ENCODE results near the gene SLC24A3. TPM values are rescaled to one million over a fixed set of nuclear protein-coding genes. Genes with fewer than 3 reads are reported as not detected.

Gene SLC24A3
- total and polyA plus RNA-seq, 2 of the 13 experiments (the other 11 are each of a cell fraction or from before 2014, with no cell fraction given) = not detected

DNA sequence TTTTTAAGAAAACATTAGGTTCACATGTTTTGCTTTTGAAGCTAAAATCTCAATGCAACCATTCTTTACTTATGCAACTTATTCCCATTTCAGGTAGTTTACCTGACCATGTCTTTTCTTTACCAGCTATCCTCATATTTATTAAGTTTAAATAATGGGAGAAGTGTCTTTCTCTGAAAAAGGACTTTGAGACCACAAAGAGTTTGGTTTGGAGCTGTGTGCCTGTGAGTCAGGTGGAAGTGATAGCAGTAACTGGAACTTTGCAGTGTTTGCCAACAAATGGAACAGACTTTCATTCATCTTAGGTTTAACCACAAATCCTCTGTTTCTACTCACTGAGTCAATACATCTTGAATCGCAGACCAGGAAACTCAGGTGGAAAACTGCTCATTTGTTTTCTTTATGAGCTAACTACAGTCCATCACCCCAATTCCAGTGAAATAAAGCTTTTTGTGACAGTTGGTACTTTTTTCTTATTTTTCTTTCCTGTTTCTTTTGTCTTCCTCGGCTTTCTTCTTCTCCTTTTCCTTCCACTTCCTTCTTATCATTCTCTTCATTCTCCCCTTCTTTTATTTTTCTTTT is 397.3 kb downstream of the SLC24A3 start (continued):
- no peak for TF ChIP-seq ZNF552 (CRISPR knock-in tag; IDR thresholded peaks at IDR 0.05; ENCODE audit: borderline replicate concordance)
- TF ChIP-seq, protein P1, sequence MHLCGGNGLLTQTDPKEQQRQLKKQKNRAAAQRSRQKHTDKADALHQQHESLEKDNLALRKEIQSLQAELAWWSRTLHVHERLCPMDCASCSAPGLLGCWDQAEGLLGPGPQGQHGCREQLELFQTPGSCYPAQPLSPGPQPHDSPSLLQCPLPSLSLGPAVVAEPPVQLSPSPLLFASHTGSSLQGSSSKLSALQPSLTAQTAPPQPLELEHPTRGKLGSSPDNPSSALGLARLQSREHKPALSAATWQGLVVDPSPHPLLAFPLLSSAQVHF (CRISPR knock-in tag; IDR thresholded peaks at IDR 0.05) = no peak
- TF ChIP-seq ZNF614 (CRISPR knock-in tag; IDR thresholded peaks at IDR 0.05; ENCODE audit: borderline replicate concordance) = peak; percentile 90
- peak; percentile 76 for TF ChIP-seq BCL6 (CRISPR knock-in tag; IDR thresholded peaks at IDR 0.05)
- TF ChIP-seq EP300 (IDR thresholded peaks at IDR 0.05; ENCODE audit: low read depth in 2 of 2, low read length in 2 of 2) = peak; percentile 58 to 94; a peak in 3 of 4 replicates
- TF ChIP-seq EP300 (CRISPR knock-in tag; IDR thresholded peaks at IDR 0.05; ENCODE audit: borderline replicate concordance) = peak; percentile 95
- no peak for TF ChIP-seq HOXA7 (CRISPR knock-in tag; IDR thresholded peaks at IDR 0.05)
- no peak for TF ChIP-seq ZNF382 (CRISPR knock-in tag; IDR thresholded peaks at IDR 0.05; ENCODE audit: borderline replicate concordance)
- TF ChIP-seq MTA3 (CRISPR knock-in tag; IDR thresholded peaks at IDR 0.05) = no peak
- TF ChIP-seq, protein P2, sequence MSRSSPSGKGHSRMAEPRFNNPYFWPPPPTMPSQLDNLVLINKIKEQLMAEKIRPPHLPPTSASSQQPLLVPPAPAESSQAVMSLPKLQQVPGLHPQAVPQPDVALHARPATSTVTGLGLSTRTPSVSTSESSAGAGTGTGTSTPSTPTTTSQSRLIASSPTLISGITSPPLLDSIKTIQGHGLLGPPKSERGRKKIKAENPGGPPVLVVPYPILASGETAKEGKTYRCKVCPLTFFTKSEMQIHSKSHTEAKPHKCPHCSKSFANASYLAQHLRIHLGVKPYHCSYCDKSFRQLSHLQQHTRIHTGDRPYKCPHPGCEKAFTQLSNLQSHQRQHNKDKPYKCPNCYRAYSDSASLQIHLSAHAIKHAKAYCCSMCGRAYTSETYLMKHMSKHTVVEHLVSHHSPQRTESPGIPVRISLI (CRISPR knock-in tag; IDR thresholded peaks at IDR 0.05; ENCODE audit: borderline replicate concordance) = no peak; the same call in 1 of the 2 replicates
- TF ChIP-seq, protein P3, sequence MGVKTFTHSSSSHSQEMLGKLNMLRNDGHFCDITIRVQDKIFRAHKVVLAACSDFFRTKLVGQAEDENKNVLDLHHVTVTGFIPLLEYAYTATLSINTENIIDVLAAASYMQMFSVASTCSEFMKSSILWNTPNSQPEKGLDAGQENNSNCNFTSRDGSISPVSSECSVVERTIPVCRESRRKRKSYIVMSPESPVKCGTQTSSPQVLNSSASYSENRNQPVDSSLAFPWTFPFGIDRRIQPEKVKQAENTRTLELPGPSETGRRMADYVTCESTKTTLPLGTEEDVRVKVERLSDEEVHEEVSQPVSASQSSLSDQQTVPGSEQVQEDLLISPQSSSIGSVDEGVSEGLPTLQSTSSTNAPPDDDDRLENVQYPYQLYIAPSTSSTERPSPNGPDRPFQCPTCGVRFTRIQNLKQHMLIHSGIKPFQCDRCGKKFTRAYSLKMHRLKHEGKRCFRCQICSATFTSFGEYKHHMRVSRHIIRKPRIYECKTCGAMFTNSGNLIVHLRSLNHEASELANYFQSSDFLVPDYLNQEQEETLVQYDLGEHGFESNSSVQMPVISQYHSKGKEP (CRISPR knock-in tag; IDR thresholded peaks at IDR 0.05) = no peak
- TF ChIP-seq KMT2B (CRISPR knock-in tag; IDR thresholded peaks at IDR 0.05) = no peak
- TF ChIP-seq ZZZ3 (CRISPR knock-in tag; IDR thresholded peaks at IDR 0.05; ENCODE audit: borderline replicate concordance) = no peak
- TF ChIP-seq, protein P4, sequence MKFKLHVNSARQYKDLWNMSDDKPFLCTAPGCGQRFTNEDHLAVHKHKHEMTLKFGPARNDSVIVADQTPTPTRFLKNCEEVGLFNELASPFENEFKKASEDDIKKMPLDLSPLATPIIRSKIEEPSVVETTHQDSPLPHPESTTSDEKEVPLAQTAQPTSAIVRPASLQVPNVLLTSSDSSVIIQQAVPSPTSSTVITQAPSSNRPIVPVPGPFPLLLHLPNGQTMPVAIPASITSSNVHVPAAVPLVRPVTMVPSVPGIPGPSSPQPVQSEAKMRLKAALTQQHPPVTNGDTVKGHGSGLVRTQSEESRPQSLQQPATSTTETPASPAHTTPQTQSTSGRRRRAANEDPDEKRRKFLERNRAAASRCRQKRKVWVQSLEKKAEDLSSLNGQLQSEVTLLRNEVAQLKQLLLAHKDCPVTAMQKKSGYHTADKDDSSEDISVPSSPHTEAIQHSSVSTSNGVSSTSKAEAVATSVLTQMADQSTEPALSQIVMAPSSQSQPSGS (CRISPR knock-in tag; IDR thresholded peaks at IDR 0.05) = peak; percentile 46; the same call in 1 of the 2 replicates
- no peak for TF ChIP-seq ZNF547 (CRISPR knock-in tag; IDR thresholded peaks at IDR 0.05)
- TF ChIP-seq STAG1 (CRISPR knock-in tag; IDR thresholded peaks at IDR 0.05) = no peak; the same call in 1 of the 2 replicates
- no peak for TF ChIP-seq TAF1 (CRISPR knock-in tag; IDR thresholded peaks at IDR 0.05)
- TF ChIP-seq HNRNPLL (IDR thresholded peaks at IDR 0.05; ENCODE audit: low read depth, low read length, poor library complexity, severe bottlenecking) = no peak
- TF ChIP-seq HCFC1 (IDR thresholded peaks at IDR 0.05; ENCODE audit: low read depth, low read length) = no peak
- no peak for TF ChIP-seq RFX5 (IDR thresholded peaks at IDR 0.05; ENCODE audit: low read depth, low read length)
- TF ChIP-seq, protein P5, sequence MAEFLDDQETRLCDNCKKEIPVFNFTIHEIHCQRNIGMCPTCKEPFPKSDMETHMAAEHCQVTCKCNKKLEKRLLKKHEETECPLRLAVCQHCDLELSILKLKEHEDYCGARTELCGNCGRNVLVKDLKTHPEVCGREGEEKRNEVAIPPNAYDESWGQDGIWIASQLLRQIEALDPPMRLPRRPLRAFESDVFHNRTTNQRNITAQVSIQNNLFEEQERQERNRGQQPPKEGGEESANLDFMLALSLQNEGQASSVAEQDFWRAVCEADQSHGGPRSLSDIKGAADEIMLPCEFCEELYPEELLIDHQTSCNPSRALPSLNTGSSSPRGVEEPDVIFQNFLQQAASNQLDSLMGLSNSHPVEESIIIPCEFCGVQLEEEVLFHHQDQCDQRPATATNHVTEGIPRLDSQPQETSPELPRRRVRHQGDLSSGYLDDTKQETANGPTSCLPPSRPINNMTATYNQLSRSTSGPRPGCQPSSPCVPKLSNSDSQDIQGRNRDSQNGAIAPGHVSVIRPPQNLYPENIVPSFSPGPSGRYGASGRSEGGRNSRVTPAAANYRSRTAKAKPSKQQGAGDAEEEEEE (CRISPR knock-in tag; IDR thresholded peaks at IDR 0.05; ENCODE audit: borderline replicate concordance) = no peak; the same call in 1 of the 2 replicates
- TF ChIP-seq ZSCAN21 (CRISPR knock-in tag; IDR thresholded peaks at IDR 0.05; ENCODE audit: borderline replicate concordance) = no peak
